CD4-positive, alpha-beta T cell (primary cell): ENCODE measurements around the gene GADD45B. TPM values are rescaled to one million over a fixed set of nuclear protein-coding genes. Genes with fewer than 3 reads are reported as not detected.

Experiments
- ATAC-seq: fragments of 200-7000 bp; cut with Tn5 transposase; one replicate; pipeline ENCODE4 v1.10.0; 2022; ENCODE audit warnings: mild to moderate bottlenecking; ENCODE audit not compliant: poor library complexity
- CTCF ChIA-PET: fragments of 350-600 bp; sonication (Branson Sonifier 250); formaldehyde crosslinking; loops from one replicate; lab custom pipeline; 2021; ENCODE audit warnings: antibody characterized with exemption, inconsistent platforms; lab: Charles Lee
- POLR2A ChIA-PET: fragments of 350-600 bp; sonication (Branson Sonifier 250); formaldehyde crosslinking; loops from one replicate; lab custom pipeline; 2021; ENCODE audit warnings: antibody characterized with exemption, inconsistent platforms; lab: Charles Lee
- DNase-seq, 14 experiments: peaks; one replicate each; pipeline ENCODE4 v3.0.0-alpha.2; 2013 to 2020; ENCODE audit warnings: mixed read lengths in 2 of 14
- H3K27ac ChIP-seq, 2 donors: one replicate each; pipeline versions ENCODE4 v1.5.1 to v1.7.0; 2013; ENCODE audit warnings: low read length in 2 of 2, low read depth in 1 of 2, mild to moderate bottlenecking in 1 of 2
- H3K27me3 ChIP-seq, 2 experiments: 1 replicate in 1 of 2; 2 replicates in 1 of 2; pipeline versions ENCODE4 v1.6.1 to v1.7.0; 2013; ENCODE audit warnings: low read length in 2 of 2, control low read depth in 1 of 2, mild to moderate bottlenecking in 1 of 2, moderate library complexity in 1 of 2; ENCODE audit not compliant: insufficient read depth in 2 of 2, control insufficient read depth in 1 of 2
- H3K36me3 ChIP-seq: one replicate; pipeline ENCODE4 v1.6.1; 2013; ENCODE audit warnings: low read length, control low read depth; ENCODE audit not compliant: insufficient read depth
- H3K4me1 ChIP-seq: one replicate; pipeline ENCODE4 v1.6.1; 2013; ENCODE audit warnings: low read length, control low read depth; ENCODE audit not compliant: insufficient read depth
- H3K4me3 ChIP-seq: one replicate; pipeline ENCODE4 v1.5.1; 2013; ENCODE audit warnings: mild to moderate bottlenecking, low read length, moderate library complexity
- H3K9me3 ChIP-seq, 2 experiments: 1 replicate in 1 of 2; 2 replicates in 1 of 2; pipeline versions ENCODE4 v1.6.1 to v1.7.0; 2013; ENCODE audit warnings: low read length in 2 of 2, mild to moderate bottlenecking in 2 of 2, control low read depth in 1 of 2, moderate library complexity in 1 of 2; ENCODE audit not compliant: control insufficient read depth in 1 of 2, insufficient read depth in 1 of 2
- H3K27ac Mint-ChIP-seq: one replicate; pipeline ENCODE4 v1.8.0; 2020; ENCODE audit warnings: mixed read lengths
- H3K27me3 Mint-ChIP-seq: one replicate; pipeline ENCODE4 v1.8.0; 2021; ENCODE audit warnings: mixed read lengths
- H3K36me3 Mint-ChIP-seq: one replicate; pipeline ENCODE4 v1.8.0; 2021; ENCODE audit warnings: low read depth, mixed read lengths
- H3K4me1 Mint-ChIP-seq: one replicate; pipeline ENCODE4 v1.8.0; 2021; ENCODE audit warnings: low read depth, mixed read lengths
- H3K4me3 Mint-ChIP-seq: one replicate; pipeline ENCODE4 v1.8.0; 2020; ENCODE audit warnings: mild to moderate bottlenecking, mixed read lengths
- H3K9me3 Mint-ChIP-seq: one replicate; pipeline ENCODE4 v1.8.0; 2020; ENCODE audit warnings: mixed read lengths
- intact Hi-C, 2 experiments: fragments of 100-400 bp; cut with DNase I in 1 of 2; cut with micrococcal nuclease in 1 of 2; formaldehyde crosslinking; loops; one replicate each; pipeline versions ENCODE4 v1.15.1 to v1.9.0; 2023 to 2025; cut with DNase I, micrococcal nuclease
- total RNA-seq, 174 experiments: library from RNA in 2 of 174; stranded (reverse) in 2 of 174; gene quantifications; one replicate each; pipeline ENCODE4 v1.2.3 and lab custom pipeline; 2021 to 2026
- TF ChIP-seq, protein P1 (sequence below): fragments of 200-600 bp; IDR thresholded peaks from one replicate; pipeline ENCODE4 v1.8.0; 2022; ENCODE audit warnings: antibody characterized with exemption, mild to moderate bottlenecking

Gene GADD45B
- total RNA-seq, 2 experiments from 2014 or later, result 284 to 285 TPM

DNA sequence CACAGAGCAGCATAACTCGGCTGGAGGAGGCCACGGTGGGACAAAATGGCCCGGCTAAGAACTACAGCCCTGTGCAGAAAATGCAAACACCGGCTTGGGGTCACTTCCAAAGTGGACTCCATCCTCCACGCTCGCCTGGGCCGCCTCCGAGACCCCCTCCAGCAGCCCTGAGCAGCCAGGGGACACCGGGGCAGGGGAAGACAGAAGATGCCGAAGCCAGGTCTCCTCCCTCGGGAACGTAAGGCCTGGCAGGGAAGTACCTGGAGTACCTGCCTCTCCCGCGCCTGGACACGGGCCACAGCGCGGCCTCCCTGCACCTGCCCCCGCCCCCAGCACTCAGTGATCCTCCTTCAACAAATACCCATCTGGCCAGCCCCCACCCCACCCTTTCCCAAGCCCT lies 24.2 kb upstream of the GADD45B start:
- intact Hi-C loops, result no loop called here
- H3K9me3 ChIP-seq, result no peaks in the 10 kb centered on the region
- peaks cover 27% of the 10 kb centered on the region for H3K4me1 ChIP-seq
- H3K4me3 ChIP-seq, result no peak overlapping the region
- no peak overlapping the region for H3K27ac ChIP-seq
- POLR2A ChIA-PET, result no interaction called here
- TF ChIP-seq, protein P1, sequence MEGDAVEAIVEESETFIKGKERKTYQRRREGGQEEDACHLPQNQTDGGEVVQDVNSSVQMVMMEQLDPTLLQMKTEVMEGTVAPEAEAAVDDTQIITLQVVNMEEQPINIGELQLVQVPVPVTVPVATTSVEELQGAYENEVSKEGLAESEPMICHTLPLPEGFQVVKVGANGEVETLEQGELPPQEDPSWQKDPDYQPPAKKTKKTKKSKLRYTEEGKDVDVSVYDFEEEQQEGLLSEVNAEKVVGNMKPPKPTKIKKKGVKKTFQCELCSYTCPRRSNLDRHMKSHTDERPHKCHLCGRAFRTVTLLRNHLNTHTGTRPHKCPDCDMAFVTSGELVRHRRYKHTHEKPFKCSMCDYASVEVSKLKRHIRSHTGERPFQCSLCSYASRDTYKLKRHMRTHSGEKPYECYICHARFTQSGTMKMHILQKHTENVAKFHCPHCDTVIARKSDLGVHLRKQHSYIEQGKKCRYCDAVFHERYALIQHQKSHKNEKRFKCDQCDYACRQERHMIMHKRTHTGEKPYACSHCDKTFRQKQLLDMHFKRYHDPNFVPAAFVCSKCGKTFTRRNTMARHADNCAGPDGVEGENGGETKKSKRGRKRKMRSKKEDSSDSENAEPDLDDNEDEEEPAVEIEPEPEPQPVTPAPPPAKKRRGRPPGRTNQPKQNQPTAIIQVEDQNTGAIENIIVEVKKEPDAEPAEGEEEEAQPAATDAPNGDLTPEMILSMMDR, result no peak
- no peaks in the 10 kb centered on the region for H3K36me3 Mint-ChIP-seq
- H3K27me3 ChIP-seq, result no peaks in the 10 kb centered on the region
- H3K4me1 Mint-ChIP-seq, result peaks cover 14% of the 10 kb centered on the region
- H3K27ac Mint-ChIP-seq, result no peak overlapping the region
- H3K36me3 ChIP-seq, result no peaks in the 10 kb centered on the region
- H3K9me3 Mint-ChIP-seq, result no peaks in the 10 kb centered on the region
- no peaks in the 10 kb centered on the region for H3K27me3 Mint-ChIP-seq
- DNase-seq (no peak), ATAC-seq (no peak)
- CTCF ChIA-PET, result no interaction called here
- H3K4me3 Mint-ChIP-seq, result no peak overlapping the region

DNA sequence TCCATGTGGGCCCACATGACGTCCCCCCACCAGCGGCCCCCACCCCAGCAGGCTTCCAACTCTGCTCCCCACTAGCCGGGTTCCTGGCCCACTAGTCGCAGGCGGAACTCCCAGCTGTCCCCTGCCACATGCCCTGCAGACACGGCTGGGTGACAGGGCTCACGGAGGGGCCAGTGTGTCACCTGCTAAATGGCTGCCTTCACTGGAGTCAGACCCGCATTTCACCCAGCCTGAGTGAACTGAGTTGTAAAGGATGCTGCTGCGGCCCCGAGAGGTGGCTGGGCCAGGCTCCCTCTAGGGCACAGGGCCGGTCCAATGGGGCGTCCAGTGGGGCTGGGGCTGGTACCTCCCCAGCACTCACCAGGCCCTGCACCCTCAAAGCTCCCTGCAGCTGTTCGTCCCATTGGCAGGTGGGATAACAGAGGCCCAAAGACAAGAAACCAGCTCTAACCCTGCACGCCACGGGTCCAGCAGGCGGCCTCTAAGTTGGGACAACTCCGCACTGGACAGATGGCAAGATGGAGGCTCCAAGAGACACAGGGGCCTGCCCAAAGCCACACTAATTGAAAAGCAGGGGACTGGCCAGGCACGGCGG lies 22.4 kb upstream of the GADD45B start:
- intact Hi-C loops, result no loop called here
- ATAC-seq, result no peak
- H3K27ac Mint-ChIP-seq, result no peak overlapping the region

DNA sequence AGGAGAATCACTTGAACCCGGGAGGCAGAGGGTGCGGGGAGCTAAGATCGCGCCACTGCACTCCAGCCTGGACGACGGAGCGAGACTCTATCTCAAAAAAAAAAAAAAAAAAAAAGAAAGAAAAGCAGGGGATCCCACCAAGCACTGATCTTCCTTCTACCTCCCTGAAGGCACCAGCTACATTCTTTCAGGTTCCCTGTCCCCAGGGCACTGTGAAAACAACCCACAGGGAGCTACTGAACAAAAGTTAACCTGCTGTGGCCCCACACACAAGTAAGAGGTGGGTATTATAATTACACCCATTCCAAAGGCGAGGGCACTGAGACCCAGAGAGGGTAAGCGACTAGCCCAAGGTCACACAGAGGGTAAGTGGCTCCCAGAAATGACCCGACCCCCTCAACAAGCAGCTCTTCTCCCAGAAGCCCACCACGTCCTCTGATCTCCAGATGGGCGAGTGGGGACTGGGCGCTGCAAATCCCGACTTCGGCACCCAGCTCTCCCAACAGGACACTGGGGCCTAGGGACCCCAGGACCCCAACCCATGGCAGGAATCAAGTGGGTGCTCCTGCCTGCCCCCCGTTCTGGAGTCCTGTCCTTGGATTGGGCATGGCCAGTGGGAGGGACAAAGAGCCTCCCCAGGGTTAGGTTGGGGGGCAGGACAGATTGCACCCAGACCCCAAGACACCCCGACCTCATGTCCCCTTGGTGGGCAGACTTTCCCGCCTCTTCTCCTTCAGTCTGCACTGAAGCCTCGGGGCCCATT lies 21.5 kb upstream of the GADD45B start:
- Histone ChIP-seq H3K36me3 (no peaks in the 10 kb centered on the region), H3K4me1 (peaks cover 25% of the 10 kb centered on the region), H3K9me3 (no peaks in the 10 kb centered on the region), H3K27ac (no peak overlapping the region), H3K27me3 (no peaks in the 10 kb centered on the region), H3K4me3 (no peak overlapping the region)
- Mint-ChIP-seq H3K36me3 (no peaks in the 10 kb centered on the region), H3K4me3 (peak overlapping the region; percentile 85), H3K9me3 (no peaks in the 10 kb centered on the region), H3K27ac (peak overlapping the region; percentile 42), H3K4me1 (peaks cover 13% of the 10 kb centered on the region), H3K27me3 (no peaks in the 10 kb centered on the region)
- TF ChIP-seq, protein P1, result no peak
- intact Hi-C loops, result no loop called here
- ATAC-seq, result no peak
- peak in 1 of 14 experiments; percentile 30 for DNase-seq
- CTCF ChIA-PET, result interaction anchor here (1.4 kb wide), 1 partner anchor 157 kb away, joined by 3 read pairs; no protein-coding TSS in a partner anchor
- POLR2A ChIA-PET, result interaction anchor here (1.3 to 3.8 kb wide), 3 partner anchors 22 to 26 kb away, joined by 5 to 45 read pairs (median 36); partner anchors contain the start of genes GADD45B and TIMM13

More for the DNA sequence above, 22.4 kb upstream of the GADD45B start:
- POLR2A ChIA-PET, result interaction anchor here (1.3 kb wide), 1 partner anchor 23 kb away, joined by 5 read pairs; the partner anchor contains the start of gene GADD45B
- TF ChIP-seq, protein P1, result no peak
- H3K9me3 ChIP-seq, result no peaks in the 10 kb centered on the region
- Mint-ChIP-seq H3K4me1 (peaks cover 13% of the 10 kb centered on the region), H3K27me3 (no peaks in the 10 kb centered on the region), H3K36me3 (no peaks in the 10 kb centered on the region), H3K9me3 (no peaks in the 10 kb centered on the region), H3K4me3 (peak overlapping the region; percentile 56)
- no peak overlapping the region for H3K4me3 ChIP-seq
- H3K27ac ChIP-seq, result no peak overlapping the region
- peaks cover 25% of the 10 kb centered on the region for H3K4me1 ChIP-seq
- DNase-seq, result no peak
- no peaks in the 10 kb centered on the region for H3K36me3 ChIP-seq
- no peaks in the 10 kb centered on the region for H3K27me3 ChIP-seq
- CTCF ChIA-PET, result interaction anchor here (1.4 kb wide), 1 partner anchor 158 kb away, joined by 3 read pairs; no protein-coding TSS in a partner anchor
